GM21367 (cell line): ENCODE data around the gene PIGL.
"Not testable (repeated sequence)": the region's sequence is repeated elsewhere in the genome, so short reads cannot be mapped to it uniquely, and the experiment has no call there.

Experiments
- ATAC-seq: cut with Tn5 transposase; IDR thresholded peaks from one replicate; pipeline ENCODE4 v1.9.1; 2021; ENCODE audit not compliant: unreplicated experiment

Gene PIGL

GRCh38 chr17:16216341-16217001 lies 539 bp upstream of the PIGL start:
- ATAC-seq: not testable (repeated sequence)

GRCh38 chr17:16222406-16222805 lies 5.4 kb downstream of the PIGL start:
- no peak for ATAC-seq

DNA sequence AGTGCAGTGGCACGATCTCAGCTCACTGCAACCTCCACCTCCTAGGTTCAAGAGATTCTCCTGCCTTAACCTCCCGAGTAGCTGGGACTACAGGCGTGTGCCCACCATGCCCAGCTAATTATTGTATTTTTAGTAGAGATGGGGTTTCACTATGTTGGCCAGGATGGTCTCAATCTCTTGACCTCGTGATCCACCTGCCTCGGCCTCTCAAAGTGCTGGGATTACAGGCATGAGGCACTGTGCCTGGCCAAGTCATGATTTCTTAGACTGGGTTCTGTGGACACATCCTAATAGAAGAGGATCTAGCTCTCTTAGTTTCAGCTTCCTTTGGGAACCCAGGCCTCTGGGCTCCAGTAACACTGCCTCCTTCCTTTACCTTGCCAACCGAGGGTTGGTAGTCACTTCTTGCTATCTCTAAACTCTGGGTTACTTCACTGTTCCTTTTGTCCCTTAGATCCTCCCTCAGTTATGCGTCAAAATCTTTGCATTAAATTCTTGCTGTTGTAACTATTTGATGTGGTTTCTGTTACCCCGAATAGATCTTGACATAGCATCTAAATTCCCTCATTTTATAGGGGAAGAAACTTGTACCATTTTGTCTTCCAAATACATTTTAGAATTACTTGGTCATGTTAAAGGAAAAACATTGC lies 13.0 kb downstream of the PIGL start:
- ATAC-seq: not testable (repeated sequence)

GRCh38 chr17:16232391-16232790 lies 15.4 kb downstream of the PIGL start:
- no peak for ATAC-seq

- ATAC-seq: no peak
These were observed 22.9 kb downstream of the PIGL start for GRCh38 chr17:16239931-16240330.

DNA sequence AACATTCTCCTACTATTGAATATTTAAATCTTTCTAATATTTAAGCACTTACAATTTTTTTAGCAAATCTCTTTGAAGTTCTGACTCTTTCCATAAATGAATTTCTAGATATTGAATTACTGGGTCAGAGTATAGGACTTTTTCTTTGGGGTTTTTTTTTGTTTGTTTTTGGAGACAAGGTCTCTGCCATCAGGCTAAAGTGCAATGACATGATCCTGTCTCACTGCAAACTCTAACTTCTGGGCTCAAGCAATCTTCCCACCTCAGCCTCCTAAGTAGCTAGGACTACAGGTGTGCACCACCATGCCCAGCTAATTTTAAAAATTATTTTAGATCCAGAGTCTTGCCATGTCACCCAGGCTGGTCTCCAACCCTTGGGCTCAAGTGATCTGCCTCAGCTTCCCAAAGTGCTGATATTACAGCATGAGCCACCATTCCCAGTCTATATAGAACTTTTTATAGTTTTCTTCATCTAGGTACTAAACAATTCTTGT lies 24.9 kb downstream of the PIGL start:
- ATAC-seq: no peak

- ATAC-seq: no peak
These were observed 26.4 kb downstream of the PIGL start for GRCh38 chr17:16243385-16243784.

- ATAC-seq: no peak
These were observed 27.0 kb downstream of the PIGL start for GRCh38 chr17:16243801-16244567.

DNA sequence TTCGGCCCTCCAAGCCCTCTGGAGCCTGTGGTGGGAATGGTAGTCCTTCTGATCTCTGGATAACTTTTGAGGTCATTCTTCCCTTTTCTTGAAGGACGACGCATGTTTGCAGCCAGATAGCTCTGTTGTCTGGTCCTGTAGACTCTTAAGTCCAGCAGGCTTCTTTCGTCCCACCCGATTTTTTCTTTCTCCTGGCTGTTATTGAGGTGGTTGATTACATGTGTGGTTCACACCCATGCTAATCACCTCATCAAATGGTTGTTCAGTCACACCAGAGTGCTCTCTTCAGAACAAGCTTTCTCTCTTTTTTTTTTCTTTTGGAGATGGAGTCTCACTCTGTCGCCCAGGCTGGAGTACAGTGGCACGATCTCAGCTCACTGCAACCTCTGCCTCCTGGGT lies 30.6 kb downstream of the PIGL start:
- no peak for ATAC-seq

- ATAC-seq: no peak
These were observed 33.6 kb downstream of the PIGL start for GRCh38 chr17:16250635-16251034.

- no peak for ATAC-seq
These were observed 34.0 kb downstream of the PIGL start for GRCh38 chr17:16251043-16251442.

- ATAC-seq: no peak
These were observed 34.5 kb downstream of the PIGL start for GRCh38 chr17:16251556-16251955.

DNA sequence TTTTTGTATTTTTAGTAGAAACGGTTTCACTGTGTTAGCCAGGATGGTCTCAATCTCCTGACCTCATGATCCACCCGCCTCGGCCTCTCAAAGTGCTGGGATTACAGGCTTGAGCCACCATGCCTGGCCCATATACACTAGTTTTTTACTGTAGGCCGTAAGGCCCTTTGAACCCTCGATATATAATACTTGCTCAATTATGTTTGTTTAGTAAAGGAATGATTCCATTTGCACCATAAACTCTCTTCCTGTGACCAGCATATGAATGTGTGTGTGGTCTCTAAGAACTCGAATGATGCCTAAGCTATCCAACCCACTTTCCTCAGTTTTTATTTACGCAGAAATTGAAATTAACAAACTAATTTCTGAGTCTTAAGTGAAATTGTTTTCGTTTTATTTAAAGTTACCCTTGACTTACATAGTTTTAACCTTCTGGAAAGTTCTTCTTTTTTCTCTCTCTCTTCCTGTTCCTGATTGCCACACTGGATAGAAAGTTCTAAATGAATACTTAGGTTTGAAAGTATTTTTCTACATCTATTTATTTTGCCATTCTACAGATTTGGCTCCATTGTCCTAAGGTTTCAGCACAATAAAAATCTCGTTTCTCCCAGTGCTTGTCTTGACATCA lies 37.9 kb downstream of the PIGL start:
- no peak for ATAC-seq

DNA sequence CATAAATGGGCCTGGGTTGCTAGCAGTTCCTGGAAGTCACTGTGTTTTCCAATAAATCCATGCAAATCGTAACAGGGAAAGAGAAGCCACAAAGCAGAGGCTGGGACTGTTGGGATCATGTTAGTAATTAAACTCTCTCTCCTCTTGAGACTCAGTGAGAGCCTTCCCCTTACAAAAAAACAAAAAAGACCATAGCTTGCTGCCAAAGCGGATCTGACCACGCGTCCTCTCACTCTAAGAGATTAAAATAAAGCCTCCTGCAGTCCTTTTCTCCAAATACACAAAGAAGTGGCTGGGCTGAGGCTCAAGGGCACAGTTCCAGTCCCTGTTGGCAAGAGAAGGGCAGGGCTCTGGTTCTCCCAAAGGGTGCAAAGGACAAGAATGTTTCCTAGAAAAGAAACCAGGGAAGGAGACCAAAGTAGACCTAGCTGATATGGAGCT lies 38.5 kb downstream of the PIGL start:
- no peak for ATAC-seq

DNA sequence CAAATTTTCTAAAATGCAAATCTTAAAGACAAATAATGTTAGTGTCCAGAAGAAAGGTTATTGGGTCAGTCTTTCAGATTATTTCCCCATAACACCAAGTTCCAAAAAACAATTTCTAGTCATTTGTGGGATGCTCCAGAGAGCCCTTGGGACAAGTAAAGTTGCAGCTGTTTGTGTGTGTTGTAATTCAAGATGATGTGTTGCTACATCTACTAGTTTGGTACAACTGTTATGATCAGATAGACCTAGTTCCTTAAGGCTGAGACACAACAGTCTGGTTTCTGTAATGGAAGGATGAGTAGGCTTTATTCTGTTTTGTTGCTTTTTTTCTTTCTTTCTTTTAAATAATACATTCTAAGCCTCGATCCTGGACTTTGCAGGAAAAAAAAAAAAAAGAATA lies 41.9 kb downstream of the PIGL start:
- ATAC-seq: no peak

DNA sequence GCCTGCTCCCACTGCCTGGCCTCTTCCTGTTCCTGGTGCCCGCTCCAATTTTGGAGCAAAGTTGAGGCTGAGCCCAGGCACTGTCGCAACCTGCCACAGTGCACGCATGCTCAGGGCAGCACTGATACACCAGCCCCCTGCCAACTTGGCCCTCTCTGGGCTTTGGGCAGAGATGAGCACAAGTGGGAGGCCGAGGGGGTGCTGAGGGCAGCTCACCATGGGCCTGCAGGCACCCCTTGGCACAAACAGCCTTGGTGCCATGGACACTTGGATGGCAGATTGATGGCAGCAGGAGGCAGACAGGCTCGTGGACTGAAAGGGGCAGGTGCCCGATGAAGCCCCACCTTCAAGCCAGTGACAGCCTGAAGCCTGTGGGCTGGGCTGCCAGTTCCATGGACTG lies 42.9 kb downstream of the PIGL start:
- no peak for ATAC-seq

DNA sequence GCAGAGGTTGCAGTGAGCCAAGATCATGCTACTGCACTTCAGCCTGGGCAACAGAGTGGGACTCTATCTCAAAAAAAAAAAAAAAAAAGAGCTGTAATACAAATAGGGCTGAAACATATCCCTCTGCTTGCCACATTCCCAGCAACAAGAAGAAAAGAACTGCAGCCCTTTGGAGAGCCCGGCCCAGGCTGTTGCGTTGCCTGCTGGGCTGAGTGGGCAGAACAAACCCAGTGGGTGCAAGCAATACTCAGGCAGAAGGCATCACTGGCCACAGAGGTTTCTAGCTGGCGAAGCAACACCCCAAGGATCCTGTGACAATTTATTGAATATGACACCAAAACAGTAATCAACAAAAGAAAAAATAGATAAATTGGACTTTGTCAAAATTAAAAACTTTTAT lies 44.0 kb downstream of the PIGL start:
- ATAC-seq: no peak

DNA sequence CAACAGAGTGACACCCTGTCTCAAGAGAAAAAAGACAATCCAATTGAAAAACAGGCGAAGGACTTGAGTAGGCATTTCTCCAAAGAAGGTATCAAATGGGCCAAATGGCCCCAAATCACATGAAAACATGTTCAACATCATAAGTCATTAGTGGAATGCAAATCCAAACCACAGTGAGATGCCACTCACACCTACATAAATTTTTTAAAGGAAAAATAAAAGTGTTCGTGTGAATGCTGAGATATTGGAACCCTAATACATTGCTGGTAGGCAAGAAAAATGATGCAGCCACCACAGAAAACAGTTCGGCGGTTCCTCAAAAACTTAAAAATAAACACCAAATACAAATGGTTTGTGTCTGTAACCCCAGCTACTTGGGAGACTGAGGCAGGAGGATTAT lies 45.2 kb downstream of the PIGL start:
- ATAC-seq: no peak

DNA sequence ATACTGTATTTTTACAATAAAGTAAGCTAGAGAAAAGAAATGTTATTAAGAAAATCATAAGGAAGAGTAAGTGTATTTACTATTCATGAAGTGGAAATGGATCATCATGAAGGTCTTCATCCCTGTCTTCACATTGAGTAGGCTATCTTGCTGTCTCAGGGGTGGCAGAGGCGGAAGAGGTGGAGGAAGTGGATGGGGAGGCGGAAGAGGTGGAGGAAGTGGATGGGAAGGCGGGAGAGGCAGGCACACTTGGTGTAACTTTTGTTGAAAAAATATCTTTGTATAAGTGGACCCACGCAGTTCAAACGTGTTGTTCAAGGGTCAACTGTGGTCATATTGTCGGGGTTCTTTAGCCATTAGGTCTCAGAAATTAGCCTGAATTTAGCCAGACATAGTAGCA lies 50.2 kb downstream of the PIGL start:
- no peak for ATAC-seq

GRCh38 chr17:16269658-16270057 lies 52.6 kb downstream of the PIGL start:
- no peak for ATAC-seq

DNA sequence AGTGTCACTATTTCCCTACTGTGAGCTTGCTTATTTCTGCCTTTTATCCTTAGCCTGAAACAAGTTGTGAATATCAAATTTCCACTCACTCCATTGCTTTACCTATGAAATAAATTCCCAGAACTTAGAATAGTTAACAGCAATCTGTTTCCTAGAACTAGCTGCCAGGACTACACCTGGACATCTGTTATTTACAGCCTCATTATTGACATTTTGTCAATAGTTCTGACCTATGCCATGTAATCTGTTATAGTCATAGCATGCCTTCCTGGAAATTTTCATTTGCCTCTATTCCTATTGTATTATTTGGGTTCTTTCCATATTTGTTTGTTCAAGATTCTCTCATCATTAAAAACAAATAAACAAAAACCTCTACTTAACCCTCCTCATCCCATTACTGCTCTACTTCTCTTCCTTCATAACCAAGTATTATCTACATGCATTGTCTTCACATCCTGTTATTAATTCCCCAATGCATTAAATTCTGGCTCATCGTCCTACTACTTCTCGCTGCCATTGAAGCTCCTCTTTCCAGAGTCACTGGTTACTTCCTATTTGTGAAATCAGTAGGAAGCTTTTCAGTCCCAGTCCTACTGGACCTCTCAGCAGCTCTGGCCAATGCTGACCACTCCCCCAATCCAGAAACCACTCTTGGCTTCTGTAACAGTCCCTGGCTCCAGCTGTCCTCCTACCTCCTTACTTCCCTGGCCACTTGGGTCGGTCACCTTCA lies 55.3 kb downstream of the PIGL start:
- no peak for ATAC-seq
